CD14-positive monocyte (primary cell): ENCODE results near the gene RNASE7. TPM values are rescaled to one million over a fixed set of nuclear protein-coding genes. Genes with fewer than 3 reads are reported as not detected.

Experiments used
- DNase-seq, 3 donors: peaks; one replicate each; pipeline ENCODE4 v3.0.0-alpha.2; 2011 to 2022
- H2AFZ ChIP-seq: 2 replicates; pipeline ENCODE4 v1.6.0; 2012; ENCODE audit warnings: mild to moderate bottlenecking, low read depth, low read length, inconsistent platforms; ENCODE audit not compliant: insufficient read depth, poor library complexity, severe bottlenecking
- H3K27ac ChIP-seq, 2 donors: 1 replicate in 1 of 2; 2 replicates in 1 of 2; pipeline ENCODE4 v1.5.1; 2012 to 2013; ENCODE audit warnings: low read length in 2 of 2, control low read depth in 1 of 2, inconsistent platforms in 1 of 2, low read depth in 1 of 2, mild to moderate bottlenecking in 1 of 2
- H3K27me3 ChIP-seq, 2 donors: one replicate each; pipeline versions ENCODE4 v1.6.0 to v1.6.1; 2011 to 2013; ENCODE audit warnings: low read length in 2 of 2; ENCODE audit not compliant: control insufficient read depth in 2 of 2, insufficient read depth in 2 of 2
- H3K36me3 ChIP-seq, 2 donors: replicated peaks in 1 of 2; 1 replicate in 1 of 2; 2 replicates in 1 of 2; pipeline versions ENCODE4 v1.5.1 to v1.6.1; 2012 to 2013; ENCODE audit warnings: low read length in 2 of 2, control low read depth in 1 of 2, inconsistent platforms in 1 of 2, mild to moderate bottlenecking in 1 of 2; ENCODE audit not compliant: insufficient read depth in 2 of 2, control insufficient read depth in 1 of 2
- H3K4me1 ChIP-seq, 2 donors: 1 replicate in 1 of 2; 2 replicates in 1 of 2; pipeline versions ENCODE4 v1.5.1 to v1.6.1; 2012 to 2013; ENCODE audit warnings: low read length in 2 of 2, control low read depth in 1 of 2, inconsistent platforms in 1 of 2, mild to moderate bottlenecking in 1 of 2, moderate library complexity in 1 of 2; ENCODE audit not compliant: insufficient read depth in 2 of 2, control insufficient read depth in 1 of 2
- H3K4me2 ChIP-seq: replicated peaks from 2 replicates; pipeline ENCODE3; 2012; ENCODE audit warnings: low read length, moderate library complexity, mild to moderate bottlenecking; ENCODE audit not compliant: poor library complexity, severe bottlenecking; ENCODE audit errors: extremely low read depth
- H3K4me3 ChIP-seq, 3 experiments: fragments of 200-600 bp in 1 of 3; sonication (generic) in 1 of 3; replicated peaks in 1 of 3; 1 replicate in 2 of 3; 2 replicates in 1 of 3; pipeline ENCODE4 v1.5.1; 2011 to 2013; ENCODE audit warnings: low read length in 3 of 3, mild to moderate bottlenecking in 3 of 3, control low read depth in 2 of 3, low read depth in 2 of 3, inconsistent platforms in 1 of 3, moderate library complexity in 1 of 3
- H3K79me2 ChIP-seq: 2 replicates; pipeline ENCODE4 v1.6.0; 2012; ENCODE audit warnings: mild to moderate bottlenecking, control low read depth, inconsistent platforms, low read length, moderate library complexity; ENCODE audit not compliant: insufficient read depth
- H3K9ac ChIP-seq: 2 replicates; pipeline ENCODE4 v1.6.0; 2017; ENCODE audit warnings: low read length, mild to moderate bottlenecking; ENCODE audit not compliant: insufficient read depth, poor library complexity, severe bottlenecking
- H3K9me3 ChIP-seq, 2 donors: replicated peaks in 1 of 2; 1 replicate in 1 of 2; 2 replicates in 1 of 2; pipeline versions ENCODE4 v1.5.1 to v1.6.1; 2012 to 2013; ENCODE audit warnings: low read length in 2 of 2, control low read depth in 1 of 2; ENCODE audit not compliant: control insufficient read depth in 1 of 2, insufficient read depth in 1 of 2
- H4K20me1 ChIP-seq: 2 replicates; pipeline ENCODE4 v1.6.0; 2012; ENCODE audit warnings: mild to moderate bottlenecking, low read length, control low read depth, moderate library complexity; ENCODE audit not compliant: insufficient read depth
- H3K27ac Mint-ChIP-seq, 7 donors: one replicate each; pipeline ENCODE4 v1.8.0; 2020; ENCODE audit warnings: mild to moderate bottlenecking in 7 of 7, mixed read lengths in 7 of 7, moderate library complexity in 6 of 7, inconsistent platforms in 2 of 7
- H3K27me3 Mint-ChIP-seq, 3 donors: one replicate each; pipeline ENCODE4 v1.8.0; 2021 to 2022; ENCODE audit warnings: low read depth in 3 of 3, mild to moderate bottlenecking in 3 of 3, mixed read lengths in 3 of 3, moderate library complexity in 3 of 3, inconsistent platforms in 1 of 3
- H3K36me3 Mint-ChIP-seq, 2 donors: one replicate each; pipeline ENCODE4 v1.8.0; 2020; ENCODE audit warnings: mixed read lengths in 2 of 2, inconsistent platforms in 1 of 2, mild to moderate bottlenecking in 1 of 2
- H3K4me1 Mint-ChIP-seq: one replicate; pipeline ENCODE4 v1.8.0; 2020; ENCODE audit warnings: mild to moderate bottlenecking, mixed read lengths
- H3K4me3 Mint-ChIP-seq, 2 donors: one replicate each; pipeline ENCODE4 v1.8.0; 2020; ENCODE audit warnings: mild to moderate bottlenecking in 2 of 2, mixed read lengths in 2 of 2, moderate library complexity in 1 of 2
- H3K9me3 Mint-ChIP-seq, 7 donors: one replicate each; pipeline ENCODE4 v1.8.0; 2020 to 2022; ENCODE audit warnings: mixed read lengths in 7 of 7, mild to moderate bottlenecking in 6 of 7, moderate library complexity in 6 of 7, inconsistent platforms in 2 of 7
- CTCF ChIP-seq: fragments of 200-600 bp; IDR thresholded peaks from one replicate; pipeline ENCODE4 v1.8.0; 2022; ENCODE audit warnings: antibody characterized with exemption, mild to moderate bottlenecking
- WGBS: methylation state at CpG from one replicate; pipeline ENCODE4 v1.1.5; 2013; ENCODE audit warnings: missing lambda C conversion rate; ENCODE audit not compliant: insufficient coverage; 5-methylcytosine and 5-hydroxymethylcytosine counted together
- intact Hi-C, 2 donors: fragments of 100-400 bp; cut with micrococcal nuclease; formaldehyde crosslinking; loops; one replicate each; pipeline versions ENCODE4 v1.15.0 to v1.15.1; 2023
- polyA plus RNA-seq, 3 donors: library from polyadenylated mRNA; depleted of rRNA in 1 of 3; unstranded in 2 of 3; stranded (reverse) in 1 of 3; fragments of 300-500 nt in 2 of 3; fragments of >200 nt in 1 of 3; fragmentation: Illumina TruSeq in 2 of 3; gene quantifications; 1 replicate in 2 of 3; 2 replicates in 1 of 3; pipeline ENCODE4 v1.2.3, GENCODE V29; 2012 to 2021

RNASE7 gene
- polyA plus RNA-seq, 3 donors = not detected

DNA sequence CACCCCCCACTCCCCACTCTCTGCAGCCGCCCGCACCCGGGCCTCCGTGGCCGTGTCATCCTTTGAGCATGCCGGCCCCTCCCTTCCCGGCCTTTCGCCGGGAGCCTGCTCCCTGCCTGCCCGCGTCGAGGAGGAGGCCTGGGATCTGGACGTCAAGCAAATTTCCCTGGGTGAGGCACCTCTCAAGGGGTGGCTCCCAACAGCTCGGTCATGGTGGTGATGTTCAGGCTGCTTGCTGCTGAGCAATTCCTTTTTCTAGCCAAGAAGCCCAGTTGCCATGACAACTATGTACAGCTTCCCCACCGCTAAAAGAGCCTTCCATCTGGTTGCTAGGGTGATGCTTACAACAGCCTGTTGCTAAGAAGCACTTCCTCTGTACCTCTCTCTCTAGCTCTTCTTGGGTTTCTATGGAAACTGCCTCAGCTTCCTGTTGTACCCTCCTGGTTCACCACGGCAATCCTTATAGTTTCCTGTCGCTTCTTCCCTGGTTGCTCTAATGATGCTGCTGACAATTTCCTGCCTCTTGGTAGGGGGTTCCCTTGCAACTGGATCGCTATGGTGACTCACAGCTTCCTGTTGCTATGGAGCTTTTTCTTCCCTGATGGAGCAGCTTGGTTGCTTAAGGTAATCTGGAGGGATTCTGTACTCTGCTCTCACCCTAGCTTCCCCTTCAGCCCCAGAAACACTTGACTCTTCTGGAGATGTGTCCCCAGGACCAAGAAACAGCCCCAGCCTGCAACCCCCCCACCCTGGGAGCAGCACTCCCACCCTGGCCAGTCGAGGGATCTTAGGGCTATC, 45.3 kb downstream of the RNASE7 start:
- H4K20me1 ChIP-seq = peaks cover 6% of the 10 kb centered on the region
- H2AFZ ChIP-seq = no peak overlapping the region
- Mint-ChIP-seq H3K27me3 (peaks cover 1 to 4% (median 3%) of the 10 kb centered on the region in 3 donors), H3K36me3 (peaks cover 51 to 80% of the 10 kb centered on the region in 2 donors), H3K9me3 (peaks cover 0 to 4% (median 2%) of the 10 kb centered on the region in 7 donors), H3K27ac (peak overlapping the region; percentile 88 to 99 (median 98)), H3K4me1 (peaks cover 45% of the 10 kb centered on the region), H3K4me3 (no peak overlapping the region)
- H3K79me2 ChIP-seq = peaks cover 5% of the 10 kb centered on the region
- peaks cover 39 to 80% of the 10 kb centered on the region in 2 donors for H3K36me3 ChIP-seq
- peaks cover 42 to 53% of the 10 kb centered on the region in 2 donors for H3K4me1 ChIP-seq
- peak overlapping the region; percentile 58 for H3K9ac ChIP-seq
- no peaks in the 10 kb centered on the region for H3K9me3 ChIP-seq
- no peaks in the 10 kb centered on the region for H3K27me3 ChIP-seq
- peak overlapping the region; percentile 7 for H3K4me2 ChIP-seq
- no peak for TF ChIP-seq CTCF
- no peak overlapping the region for H3K4me3 ChIP-seq
- peak overlapping the region; percentile 83 to 94 for H3K27ac ChIP-seq
- intact Hi-C loops = loop anchor here (2.0 kb wide), 2 partner anchors 17 to 19 kb away; partner anchors contain the start of gene ARHGEF40 (in 1 of the 2)
- 0% methylated on average over 2 of the region's 19 CpGs for WGBS
- peak; percentile 97 to 100 (median 100) for DNase-seq

GRCh38 chr14:21088687-21089086, 46.5 kb downstream of the RNASE7 start:
- DNase-seq = no peak
- no peak overlapping the region for H3K9ac ChIP-seq
- H3K9me3 ChIP-seq = no peaks in the 10 kb centered on the region
- no peak overlapping the region for H3K4me3 ChIP-seq
- H3K27ac ChIP-seq = peak overlapping the region; percentile 26 to 78
- Mint-ChIP-seq H3K9me3 (peaks cover 0 to 4% (median 2%) of the 10 kb centered on the region in 7 donors), H3K36me3 (peaks cover 45 to 69% of the 10 kb centered on the region in 2 donors), H3K4me1 (peaks cover 49% of the 10 kb centered on the region), H3K4me3 (no peak overlapping the region), H3K27me3 (peaks cover 1 to 4% (median 3%) of the 10 kb centered on the region in 3 donors), H3K27ac (peak overlapping the region; percentile 88 to 99 (median 97))
- H3K4me1 ChIP-seq = peaks cover 44 to 55% of the 10 kb centered on the region in 2 donors
- 63% methylated on average over 2 of the region's 4 CpGs for WGBS
- TF ChIP-seq CTCF = no peak
- H3K4me2 ChIP-seq = no peak overlapping the region
- no peak overlapping the region for H2AFZ ChIP-seq
- H3K36me3 ChIP-seq = peaks cover 29 to 68% of the 10 kb centered on the region in 2 donors
- H3K27me3 ChIP-seq = no peaks in the 10 kb centered on the region
- intact Hi-C loops = no loop called here
- H3K79me2 ChIP-seq = peaks cover 5% of the 10 kb centered on the region
- peaks cover 12% of the 10 kb centered on the region for H4K20me1 ChIP-seq
